Measurements from ENCODE around the gene RUNDC3A. TPM values are rescaled to one million over a fixed set of nuclear protein-coding genes. Genes with fewer than 3 reads are reported as not detected.
A peak's percentile ranks its signal among the peaks of the same experiment; 100 is the strongest.

RUNDC3A gene
- total and polyA plus RNA-seq, 2 of the 8 experiments (the other 6 are each of a cell fraction or from before 2014, with no cell fraction given): 6.4 to 13.8 TPM

- TF ChIP-seq CHD7 (IDR thresholded peaks at IDR 0.05; ENCODE audit: insufficient replicate concordance, low read length) (no peak), NRF1 (IDR thresholded peaks at IDR 0.05; ENCODE audit: low read depth, low read length) (no peak), SIN3A (conservative IDR thresholded peaks at IDR 0.05 in 1 of 2, IDR thresholded peaks at IDR 0.05 in 1 of 2; ENCODE audit: low read depth in 1 of 2, low read length in 2 of 2) (peak; percentile 66 to 79; a peak in 1 of 4 replicates), CEBPB (IDR thresholded peaks at IDR 0.05; ENCODE audit: low read depth, low read length) (no peak), RXRA (IDR thresholded peaks at IDR 0.05; ENCODE audit: insufficient read depth, low read depth, low read length) (no peak), SP2 (IDR thresholded peaks at IDR 0.05; ENCODE audit: low read length) (no peak), ASH2L (IDR thresholded peaks at IDR 0.05; ENCODE audit: low read length) (no peak), CTCF (IDR thresholded peaks at IDR 0.05; ENCODE audit: control extremely low read depth in 1 of 3, insufficient read depth in 1 of 3, low read depth in 1 of 3, low read length in 3 of 3) (peak; percentile 53 to 79 (median 77)), TAF1 (IDR thresholded peaks at IDR 0.05; ENCODE audit: low read depth, low read length) (no peak)
Measured at GRCh38 chr17:44331249-44331760, 22.9 kb downstream of the RUNDC3A start (continued).
